ENCODE measurements around the gene CDADC1. TPM values are rescaled to one million over a fixed set of nuclear protein-coding genes. Genes with fewer than 3 reads are reported as not detected.

CDADC1 gene
- total and polyA plus RNA-seq, 3 donors from 2014 or later: 18.5 to 33.2 (median 32.5) TPM

DNA sequence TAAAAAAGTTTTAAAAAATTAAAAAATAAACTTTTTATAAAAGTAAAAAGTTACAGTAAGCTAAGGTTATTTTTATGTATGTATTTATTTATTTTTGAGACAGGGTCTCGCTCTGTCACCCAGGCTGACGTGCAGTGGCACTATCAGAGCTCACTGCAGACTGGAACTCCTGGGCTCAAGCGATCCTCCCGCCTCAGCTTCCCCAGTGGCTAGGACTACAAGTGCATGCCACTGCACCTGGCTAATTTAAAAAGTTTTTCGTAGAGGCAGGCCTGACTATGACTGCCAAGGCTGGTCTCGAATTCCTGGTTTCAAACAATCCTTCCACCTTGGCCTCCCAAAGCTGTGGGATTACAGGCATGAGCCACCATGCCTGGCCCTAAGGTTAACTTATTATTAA, 64.1 kb downstream of the CDADC1 start:
- no peak for TF ChIP-seq POLR2A (IDR thresholded peaks at IDR 0.05)
- TF ChIP-seq, protein P1, sequence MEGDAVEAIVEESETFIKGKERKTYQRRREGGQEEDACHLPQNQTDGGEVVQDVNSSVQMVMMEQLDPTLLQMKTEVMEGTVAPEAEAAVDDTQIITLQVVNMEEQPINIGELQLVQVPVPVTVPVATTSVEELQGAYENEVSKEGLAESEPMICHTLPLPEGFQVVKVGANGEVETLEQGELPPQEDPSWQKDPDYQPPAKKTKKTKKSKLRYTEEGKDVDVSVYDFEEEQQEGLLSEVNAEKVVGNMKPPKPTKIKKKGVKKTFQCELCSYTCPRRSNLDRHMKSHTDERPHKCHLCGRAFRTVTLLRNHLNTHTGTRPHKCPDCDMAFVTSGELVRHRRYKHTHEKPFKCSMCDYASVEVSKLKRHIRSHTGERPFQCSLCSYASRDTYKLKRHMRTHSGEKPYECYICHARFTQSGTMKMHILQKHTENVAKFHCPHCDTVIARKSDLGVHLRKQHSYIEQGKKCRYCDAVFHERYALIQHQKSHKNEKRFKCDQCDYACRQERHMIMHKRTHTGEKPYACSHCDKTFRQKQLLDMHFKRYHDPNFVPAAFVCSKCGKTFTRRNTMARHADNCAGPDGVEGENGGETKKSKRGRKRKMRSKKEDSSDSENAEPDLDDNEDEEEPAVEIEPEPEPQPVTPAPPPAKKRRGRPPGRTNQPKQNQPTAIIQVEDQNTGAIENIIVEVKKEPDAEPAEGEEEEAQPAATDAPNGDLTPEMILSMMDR (IDR thresholded peaks at IDR 0.05): no peak
- peaks cover 45% of the 10 kb centered on the region for H3K4me1 ChIP-seq
- H3K27me3 ChIP-seq: no peaks in the 10 kb centered on the region
- H3K4me3 ChIP-seq: no peak overlapping the region
- WGBS, 2 donors: 94 to 95% methylated on average over 6 of the region's 6 CpGs
- no peaks in the 10 kb centered on the region for H3K9me3 ChIP-seq
- DNase-seq: no peak
- H3K27ac ChIP-seq: no peak overlapping the region
- intact Hi-C loops (cut with DNase I; ENCODE audit: low total_unique reads): no loop called here
- H3K36me3 ChIP-seq (ENCODE audit: low read depth, missing control alignments): no peaks in the 10 kb centered on the region

DNA sequence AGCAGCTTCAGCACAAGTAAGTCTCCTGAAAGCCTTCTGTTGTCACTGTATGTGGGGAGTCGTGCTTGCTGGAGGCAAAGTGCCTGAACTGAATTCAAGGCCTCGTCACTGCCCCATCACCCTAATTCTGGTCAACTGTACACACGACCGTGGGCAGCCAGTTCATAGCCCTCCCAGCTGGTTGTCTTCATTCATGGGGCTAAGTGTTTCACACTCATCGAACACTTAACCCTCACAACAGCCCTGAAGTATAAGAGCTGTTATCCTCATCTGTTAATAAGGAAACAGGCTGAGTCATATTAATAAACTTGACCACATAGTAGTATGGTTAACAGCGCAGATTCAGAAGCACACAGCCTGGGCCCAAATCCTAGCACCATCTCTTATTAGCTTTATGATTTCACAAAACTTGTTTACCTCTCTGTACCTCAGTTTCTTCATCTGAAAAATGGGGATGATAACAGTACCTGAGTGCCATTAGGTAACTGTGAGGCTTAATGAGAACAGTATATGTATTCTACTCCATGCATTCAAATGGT, 66.7 kb downstream of the CDADC1 start:
- H3K4me3 ChIP-seq: no peak overlapping the region
- H3K4me1 ChIP-seq: peaks cover 19% of the 10 kb centered on the region
- intact Hi-C loops (cut with DNase I; ENCODE audit: low total_unique reads): no loop called here
- no peak for TF ChIP-seq POLR2A (IDR thresholded peaks at IDR 0.05)
- TF ChIP-seq, protein P1 (IDR thresholded peaks at IDR 0.05): no peak
- no peaks in the 10 kb centered on the region for H3K27me3 ChIP-seq
- H3K36me3 ChIP-seq (ENCODE audit: low read depth, missing control alignments): no peaks in the 10 kb centered on the region
- H3K9me3 ChIP-seq: no peaks in the 10 kb centered on the region
- WGBS, 2 donors: 59 to 84% methylated on average over 6 of the region's 6 CpGs
- DNase-seq: no peak
- H3K27ac ChIP-seq: peak overlapping the region; percentile 8 to 73

DNA sequence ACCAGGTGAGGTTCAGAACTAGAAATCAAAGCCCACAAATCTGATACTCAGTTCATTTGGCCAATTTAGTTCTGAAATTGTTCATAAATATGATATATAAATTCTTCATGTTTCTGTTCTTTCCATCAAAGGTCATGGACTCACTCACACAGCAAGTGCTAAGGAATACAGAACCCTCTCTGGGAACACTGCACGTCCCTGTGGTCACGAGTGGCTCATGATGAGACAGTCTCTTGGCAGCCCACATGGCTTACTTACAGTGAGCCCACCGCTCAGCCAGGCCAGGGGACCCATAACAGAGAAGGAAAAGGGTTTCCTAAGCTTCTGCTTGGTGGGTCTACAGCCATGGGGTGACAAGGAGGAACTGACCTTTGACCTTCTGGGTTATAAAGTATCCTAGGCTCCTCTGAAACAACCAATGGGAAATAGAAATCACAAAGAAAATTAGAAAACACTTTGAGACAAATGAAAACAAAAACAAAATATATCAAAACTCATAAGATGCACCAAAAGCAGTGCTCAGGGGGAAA, 67.4 kb downstream of the CDADC1 start:
- intact Hi-C loops (cut with DNase I; ENCODE audit: low total_unique reads): no loop called here
- H3K9me3 ChIP-seq: no peaks in the 10 kb centered on the region
- no peak overlapping the region for H3K4me3 ChIP-seq
- DNase-seq: no peak
- no peaks in the 10 kb centered on the region for H3K36me3 ChIP-seq (ENCODE audit: low read depth, missing control alignments)
- H3K4me1 ChIP-seq: peaks cover 18% of the 10 kb centered on the region
- H3K27me3 ChIP-seq: no peaks in the 10 kb centered on the region
- WGBS, 2 donors: 81 to 87% methylated on average over 3 of the region's 3 CpGs
- peak overlapping the region; percentile 11 to 73 for H3K27ac ChIP-seq
- no peak for TF ChIP-seq POLR2A (IDR thresholded peaks at IDR 0.05)
- TF ChIP-seq, protein P1 (IDR thresholded peaks at IDR 0.05): no peak

DNA sequence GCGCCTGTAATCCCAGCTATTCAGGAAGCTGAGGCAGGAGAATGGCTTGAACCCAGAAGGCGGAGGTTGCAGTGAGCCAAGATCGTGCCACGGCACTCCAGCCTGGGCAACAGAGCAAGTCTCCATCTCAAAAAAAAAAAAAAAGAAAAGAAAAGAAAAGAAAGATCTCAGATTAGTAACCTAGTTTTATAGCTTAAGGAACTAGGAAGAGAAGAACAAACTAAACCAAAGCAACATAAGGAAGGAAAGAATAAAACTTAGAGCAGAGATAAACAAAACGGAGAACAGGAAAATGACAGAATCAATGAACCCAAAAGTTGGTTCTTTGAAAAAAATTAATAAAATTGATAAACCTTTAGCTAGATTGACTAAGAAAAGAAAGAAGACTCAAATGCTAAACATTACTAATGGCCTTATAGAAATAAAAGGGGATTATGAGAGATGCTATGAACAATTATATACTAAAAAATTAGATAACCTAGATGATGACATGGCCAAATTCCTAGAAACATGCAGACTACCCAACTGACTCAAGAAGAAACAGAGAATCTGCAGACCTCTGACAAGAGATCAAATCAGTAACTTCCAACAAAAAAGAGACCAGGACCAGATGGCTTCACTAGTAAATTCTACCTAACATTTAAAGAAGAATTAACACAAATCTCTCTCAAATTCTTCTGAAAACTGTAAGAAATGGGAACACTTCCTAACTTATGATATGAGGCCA, 68.2 kb downstream of the CDADC1 start:
- Histone ChIP-seq H3K27me3 (no peaks in the 10 kb centered on the region), H3K4me3 (no peak overlapping the region), H3K27ac (no peak overlapping the region), H3K9me3 (no peaks in the 10 kb centered on the region), H3K36me3 (ENCODE audit: low read depth, missing control alignments) (no peaks in the 10 kb centered on the region), H3K4me1 (peaks cover 18% of the 10 kb centered on the region)
- TF ChIP-seq POLR2A (IDR thresholded peaks at IDR 0.05): no peak
- TF ChIP-seq, protein P1 (IDR thresholded peaks at IDR 0.05): no peak
- intact Hi-C loops (cut with DNase I; ENCODE audit: low total_unique reads): no loop called here
- no peak for DNase-seq
- WGBS, 2 donors: 92 to 95% methylated on average over 5 of the region's 5 CpGs
